NCI-H2171 treated with DMSO at 0.1 percent for 48 hours (cell line): ENCODE data around the gene AKNA.

Experiments
- DNase-seq: peaks from one replicate; lab custom pipeline; 2025; lab: John Stamatoyannopoulos, UW

Gene AKNA

DNA sequence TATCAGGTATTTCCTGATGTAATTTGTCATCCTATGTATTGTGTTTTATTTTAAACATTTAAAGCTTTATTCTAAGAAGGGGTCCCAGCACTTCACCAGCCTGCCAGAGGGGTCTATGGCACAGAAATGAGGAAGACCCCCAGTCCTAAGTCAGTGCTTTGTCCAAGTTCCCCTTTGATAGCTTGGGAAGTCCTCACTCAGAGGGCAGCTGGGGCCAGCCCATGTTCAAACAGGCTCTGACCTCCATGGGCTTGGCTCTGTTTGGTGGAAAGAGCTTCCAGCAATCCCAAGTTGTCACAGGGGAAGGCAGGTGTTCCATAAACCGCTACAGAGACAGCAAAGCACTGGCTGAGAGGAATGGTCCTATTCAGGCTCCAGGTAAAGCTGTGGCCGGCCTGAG is 26.6 kb upstream of the AKNA start:
- DNase-seq, result no peak

DNA sequence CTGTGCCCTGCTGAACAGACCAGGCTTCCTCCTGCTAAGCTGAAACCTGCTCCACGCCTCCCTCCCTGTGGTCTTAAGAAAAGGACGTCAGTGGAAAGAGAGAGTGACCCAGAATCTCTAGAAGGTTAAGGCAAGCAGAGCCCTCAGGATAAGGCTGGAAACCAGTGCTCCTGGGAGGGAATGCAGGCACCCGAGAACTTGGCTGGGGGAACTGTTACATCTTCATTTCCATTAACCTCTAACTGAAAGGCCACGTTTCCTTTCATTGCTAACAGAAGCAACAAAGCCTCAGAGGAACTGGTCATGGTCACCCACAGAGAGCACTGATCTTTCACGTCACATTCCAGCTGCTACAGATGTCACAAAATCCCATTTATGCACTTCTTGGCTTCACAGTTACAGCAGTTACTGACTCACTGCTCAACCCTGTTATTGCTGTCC is 26.1 kb upstream of the AKNA start:
- no peak for DNase-seq

GRCh38 chr9:114412048-114412683 is 24.4 kb upstream of the AKNA start:
- DNase-seq, result peak; percentile 80

- DNase-seq, result no peak
Measured at GRCh38 chr9:114411452-114411851, 23.7 kb upstream of the AKNA start.

- DNase-seq, result no peak
Measured at GRCh38 chr9:114410910-114411309, 23.1 kb upstream of the AKNA start.

GRCh38 chr9:114409842-114410241 is 22.1 kb upstream of the AKNA start:
- no peak for DNase-seq

DNA sequence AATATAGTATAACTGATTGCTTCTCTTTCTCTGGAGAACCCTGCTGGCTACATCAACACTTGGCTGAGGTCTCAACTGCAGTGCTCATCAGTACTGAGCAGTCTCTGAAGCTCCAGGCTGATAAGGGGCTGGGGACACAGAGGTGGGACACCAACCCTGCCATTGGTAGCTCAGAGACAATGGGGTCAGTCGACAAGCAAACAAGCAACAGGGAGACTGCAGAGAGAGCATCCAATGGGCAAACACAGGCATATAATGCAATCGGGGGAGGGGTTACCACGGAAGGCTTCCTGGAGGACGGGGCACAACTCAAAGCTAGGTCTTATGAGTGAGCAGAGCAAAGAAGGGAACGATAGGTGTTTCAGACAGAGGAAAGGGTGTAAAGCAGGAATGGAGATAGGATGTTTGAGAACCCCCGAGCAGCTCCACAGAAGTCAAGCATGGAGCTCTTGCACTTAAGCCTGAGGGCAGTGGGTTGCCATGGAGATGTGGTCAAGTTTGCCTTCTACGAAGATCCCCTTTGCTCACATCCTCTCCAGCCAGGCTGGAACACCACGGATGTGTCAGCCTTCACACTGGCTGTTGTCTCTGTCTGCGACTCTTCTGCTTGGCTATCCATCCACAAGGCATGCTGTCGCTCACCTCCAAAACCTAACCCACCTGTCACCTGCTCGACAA is 21.5 kb upstream of the AKNA start:
- DNase-seq, result no peak

DNA sequence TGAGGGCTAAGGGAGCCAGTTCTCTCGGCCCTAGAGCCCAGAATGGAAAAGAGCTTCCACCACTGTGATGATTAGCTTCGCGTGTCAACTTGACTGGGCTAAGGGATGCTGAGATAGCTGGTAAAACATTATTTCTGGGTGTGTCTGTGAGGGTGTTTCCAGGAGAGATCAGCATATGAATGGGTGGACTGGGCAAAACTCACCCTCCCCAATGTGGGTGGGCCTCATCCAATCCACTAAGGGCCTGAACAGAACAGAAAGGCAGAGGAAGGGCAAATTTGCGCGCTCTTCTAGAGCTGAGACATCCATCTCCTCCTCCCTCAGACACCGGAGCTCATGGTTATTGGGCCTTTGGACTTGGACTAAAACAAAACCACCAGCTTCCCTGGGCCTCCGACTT is 20.9 kb upstream of the AKNA start:
- DNase-seq, result no peak

DNA sequence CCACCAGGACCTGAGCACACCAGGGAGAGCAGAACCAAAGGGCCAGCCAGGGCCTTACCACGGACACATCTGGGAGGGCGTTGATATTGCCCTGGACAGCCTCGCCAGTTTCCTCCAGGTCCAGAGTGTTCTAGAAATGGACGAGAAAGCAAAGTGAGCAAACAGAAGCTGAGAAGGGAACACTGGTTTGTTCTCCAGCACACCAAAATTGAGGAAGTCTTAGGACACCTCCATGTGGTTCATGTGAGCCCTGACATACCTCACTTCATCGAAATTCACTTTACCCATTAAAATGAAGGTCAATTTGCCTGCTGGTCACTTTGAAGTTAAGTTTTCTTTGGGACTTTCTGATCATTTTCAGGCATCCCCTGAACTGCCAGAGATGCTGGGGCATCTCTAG is 20.1 kb upstream of the AKNA start:
- no peak for DNase-seq

- DNase-seq, result no peak
Measured at GRCh38 chr9:114406441-114406840, 18.7 kb upstream of the AKNA start.

DNA sequence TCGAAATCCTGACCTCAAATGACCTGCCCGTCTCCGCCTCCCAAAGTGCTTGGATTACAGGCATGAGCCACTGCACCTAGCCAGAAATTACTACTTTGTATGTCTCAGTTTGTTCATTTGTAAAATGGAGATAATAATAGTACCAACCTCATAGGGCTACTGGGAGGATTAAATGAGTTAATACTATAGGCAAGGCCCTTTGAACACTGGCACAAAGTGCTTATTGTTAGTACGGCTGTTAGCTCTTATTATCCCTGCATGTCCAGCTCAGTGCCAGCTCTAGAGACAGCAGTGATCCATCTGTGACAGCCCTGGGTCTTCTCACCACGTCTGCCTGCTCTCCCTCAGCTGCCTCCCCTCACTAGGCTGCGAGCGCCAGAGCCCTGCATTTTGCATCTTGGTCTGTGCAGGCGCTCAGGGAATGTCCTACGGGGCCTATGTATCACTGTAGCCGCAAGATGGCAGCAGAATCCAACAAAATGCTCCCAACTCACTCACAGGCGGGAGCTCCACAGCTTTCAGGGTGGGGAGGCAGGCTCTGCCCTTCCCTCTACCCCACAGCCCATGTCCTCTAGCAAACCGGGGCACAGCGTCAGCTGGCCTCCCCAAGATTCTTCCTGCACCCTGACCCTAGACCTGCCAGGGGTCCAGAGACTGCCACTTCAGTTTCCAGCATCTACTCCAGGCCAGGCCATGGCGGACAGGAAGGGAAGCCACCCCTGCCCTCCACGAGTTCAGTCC is 17.7 kb upstream of the AKNA start:
- peak; percentile 81 for DNase-seq

DNA sequence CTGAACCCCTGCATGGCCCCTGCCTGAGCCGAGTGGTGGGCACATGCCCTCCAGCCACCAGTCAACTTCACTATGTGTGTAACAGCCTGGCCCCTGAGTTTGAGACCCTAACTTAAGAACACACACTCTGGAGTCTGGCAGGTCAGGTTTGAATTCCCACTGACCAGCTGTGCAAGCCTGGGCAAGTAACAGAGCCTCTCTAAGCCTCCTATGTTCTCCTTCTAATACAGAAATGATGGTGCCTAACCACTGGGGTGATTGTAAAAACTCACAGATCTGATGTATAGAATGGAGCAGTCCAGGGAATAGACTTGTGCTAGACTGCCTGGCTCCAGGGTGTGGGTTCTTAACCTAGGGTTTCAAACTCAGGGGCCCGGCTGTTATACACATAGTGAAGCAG is 16.7 kb upstream of the AKNA start:
- no peak for DNase-seq

DNA sequence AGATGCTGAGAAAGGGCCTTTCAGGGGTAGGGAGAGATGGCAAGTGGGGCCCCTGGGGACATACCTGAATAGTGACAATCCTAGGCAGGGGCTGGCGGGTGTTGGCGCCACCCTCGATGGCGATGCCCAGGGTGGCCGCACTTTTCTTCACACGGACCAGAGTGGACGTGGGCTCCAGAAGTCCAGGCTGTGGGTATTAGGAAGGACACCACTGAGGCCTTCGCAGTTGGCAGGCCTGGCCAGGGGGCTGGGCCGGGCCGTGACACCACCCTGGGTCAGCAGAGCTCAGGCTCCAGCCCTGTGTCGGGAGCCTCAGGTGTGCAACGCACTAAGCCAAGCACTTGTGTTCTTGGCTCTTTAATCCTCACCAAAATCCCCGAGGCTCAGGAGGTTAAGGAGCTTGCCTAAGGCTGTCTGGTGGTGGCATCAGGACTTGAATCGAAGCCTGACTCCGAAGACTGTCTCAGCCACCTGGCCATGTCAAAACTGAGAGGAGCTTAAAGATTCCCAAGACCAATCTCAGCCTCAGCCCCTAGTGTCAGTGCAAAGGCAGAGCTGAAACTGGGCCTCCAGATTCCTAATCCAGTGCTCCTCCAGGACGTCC is 15.5 kb upstream of the AKNA start:
- no peak for DNase-seq

DNA sequence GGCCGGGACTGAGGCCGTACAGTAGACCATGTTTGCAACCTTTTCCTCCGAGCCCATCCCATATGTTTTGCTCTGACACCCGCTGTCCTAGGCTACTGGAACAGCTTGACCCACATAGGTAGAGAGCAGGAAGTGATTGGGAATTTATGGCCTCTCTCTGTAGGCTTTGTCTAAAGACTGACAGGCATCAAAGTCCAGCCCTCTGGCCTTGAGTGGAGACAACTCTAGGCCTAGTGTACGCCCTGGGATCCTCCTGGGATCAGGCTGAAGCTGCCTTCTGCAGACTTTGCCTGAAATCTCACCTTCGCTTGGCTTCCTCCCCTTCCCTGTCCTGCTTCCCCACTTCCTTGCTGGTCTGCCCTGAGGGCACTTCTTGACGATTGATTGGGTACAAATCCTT is 13.6 kb upstream of the AKNA start:
- DNase-seq, result no peak

GRCh38 chr9:114400772-114401171 is 13.0 kb upstream of the AKNA start:
- no peak for DNase-seq

- no peak for DNase-seq
Measured at GRCh38 chr9:114400219-114400618, 12.4 kb upstream of the AKNA start.

DNA sequence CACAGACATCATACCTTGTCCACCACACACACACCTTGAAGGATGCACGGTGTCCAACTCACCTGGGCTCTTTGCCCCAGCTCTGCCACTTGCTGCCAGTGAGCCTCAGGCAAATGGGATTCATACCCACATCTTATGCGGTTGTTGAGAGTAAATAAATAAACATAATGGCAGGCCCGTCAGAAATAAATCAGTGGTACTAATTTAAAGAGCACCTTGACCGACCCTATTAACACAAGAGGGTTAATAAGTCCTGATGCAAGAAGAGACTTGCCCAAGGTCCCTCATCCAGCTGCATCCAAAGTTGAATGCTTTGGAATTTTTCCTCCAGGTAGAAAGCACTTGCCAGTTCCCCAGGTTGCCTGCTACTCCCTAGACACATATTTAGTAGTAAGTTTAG is 11.6 kb upstream of the AKNA start:
- no peak for DNase-seq

GRCh38 chr9:114397848-114398605 is 10.2 kb upstream of the AKNA start:
- peak; percentile 93 for DNase-seq

DNA sequence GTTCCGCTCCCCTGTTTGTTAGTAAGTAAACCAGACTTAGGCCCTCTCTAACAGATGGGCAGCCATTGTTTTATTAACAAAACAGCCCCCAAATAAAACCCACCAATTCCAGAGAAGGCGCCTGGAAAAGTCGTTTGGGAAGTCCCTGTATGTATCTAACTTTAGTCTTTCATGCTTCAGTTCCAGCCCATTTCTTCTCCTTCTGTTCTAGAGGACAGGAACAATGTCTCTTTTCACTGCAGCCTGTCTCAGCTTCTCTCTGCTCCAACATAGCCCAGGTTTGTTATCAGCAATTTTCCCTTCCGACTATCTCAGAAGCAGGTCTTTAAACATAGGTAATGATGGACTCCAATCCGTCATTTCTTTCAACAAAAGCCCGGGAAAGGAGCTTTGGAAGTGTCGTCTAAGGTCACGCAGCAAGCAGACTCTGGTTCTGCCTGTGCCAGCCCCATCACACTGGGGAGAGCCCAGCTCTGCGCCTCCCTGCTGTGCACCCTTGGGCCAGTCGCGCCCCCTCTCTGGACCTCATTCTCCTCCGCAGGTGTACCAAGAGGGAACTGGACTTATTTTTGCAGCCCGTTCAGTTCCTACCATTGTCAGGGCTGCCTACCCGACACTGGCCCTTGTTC is 9.6 kb upstream of the AKNA start:
- DNase-seq, result no peak

DNA sequence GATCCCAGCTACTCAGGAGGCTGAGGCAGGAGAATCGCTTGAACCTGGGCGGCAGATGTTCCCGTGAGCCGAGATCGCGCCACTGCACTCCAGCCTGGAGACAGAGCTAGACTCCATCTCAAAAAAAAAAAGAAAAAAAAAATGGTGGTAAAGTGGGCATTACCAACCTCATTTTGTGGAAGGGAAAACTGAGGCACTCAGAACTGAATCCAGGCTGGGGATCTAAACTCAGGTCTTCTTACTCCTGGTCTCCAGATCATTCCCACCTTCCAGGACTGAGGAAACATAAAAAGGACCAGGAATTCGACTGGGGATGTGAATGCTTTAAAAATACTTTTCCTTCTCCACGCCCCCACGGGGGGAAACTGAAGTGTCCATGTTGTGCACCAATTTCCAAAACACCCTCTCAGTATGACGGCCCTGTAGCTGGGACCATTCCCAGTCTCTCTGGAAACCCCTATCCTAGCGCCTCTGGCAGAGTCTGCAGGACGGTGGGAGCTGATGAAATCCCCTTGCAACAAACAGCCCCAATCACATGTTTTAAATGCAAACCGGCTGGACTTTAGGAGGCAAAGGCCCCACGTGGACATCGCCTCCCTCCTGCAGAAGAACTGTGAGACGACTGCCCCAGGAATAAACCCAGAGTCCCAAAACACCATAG is 8.9 kb upstream of the AKNA start:
- DNase-seq, result peak; percentile 34

DNA sequence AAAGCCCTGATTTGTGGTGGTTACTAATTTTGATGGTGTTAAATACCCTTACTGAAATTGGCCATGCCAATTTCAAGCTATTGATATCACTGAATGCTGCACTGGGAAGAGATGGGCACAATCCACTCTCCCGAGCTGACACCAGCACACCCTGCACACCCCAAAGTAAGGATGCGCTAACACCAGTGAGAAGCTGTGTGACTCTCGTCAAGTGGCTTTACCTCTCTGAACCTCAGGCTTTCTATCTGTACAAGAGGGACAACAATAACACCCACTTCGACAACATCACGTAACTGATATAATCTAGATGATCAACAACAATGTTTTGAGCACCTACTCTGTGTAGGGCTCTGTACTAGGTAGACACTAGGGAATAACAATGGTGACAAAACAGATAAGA is 8.0 kb upstream of the AKNA start:
- DNase-seq, result no peak
